ENCODE data around the gene AKT3.

Gene AKT3

DNA sequence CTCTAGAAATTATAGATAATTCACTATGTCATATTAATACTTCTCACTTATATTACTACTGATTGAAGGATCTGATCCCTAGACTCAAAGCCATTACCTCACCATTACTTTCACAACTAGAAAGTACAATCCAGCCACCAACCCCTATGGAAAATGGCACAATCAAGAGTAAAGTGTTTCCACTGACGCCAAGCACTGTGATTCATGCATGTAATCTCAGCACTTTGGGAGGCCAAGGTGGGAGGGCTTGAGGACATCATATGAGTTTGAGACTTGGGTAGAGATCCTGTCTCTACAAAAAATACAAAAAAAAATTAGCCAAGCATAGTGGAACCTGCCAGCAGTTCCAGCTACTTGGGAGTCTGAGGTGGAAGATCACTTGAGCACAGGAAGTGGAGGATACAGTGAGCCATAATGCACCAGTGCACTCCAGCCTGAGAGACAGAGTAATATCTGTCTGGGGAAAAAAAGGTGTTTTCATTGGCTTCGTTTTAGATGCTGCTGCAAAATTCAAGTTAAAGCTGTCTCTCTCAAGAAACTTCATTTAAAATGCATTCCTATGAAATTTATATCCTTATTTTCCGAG, 126.5 kb downstream of the AKT3 start:
- H3K4me1 Mint-ChIP-seq (ENCODE audit: low read depth) = peaks cover 30% of the 10 kb centered on the region
- H3K27me3 Mint-ChIP-seq = no peaks in the 10 kb centered on the region
- H3K9me3 Mint-ChIP-seq (ENCODE audit: low read depth) = no peaks in the 10 kb centered on the region
- no peak overlapping the region for H3K4me3 Mint-ChIP-seq
- peaks cover 9% of the 10 kb centered on the region for H3K36me3 Mint-ChIP-seq
- H3K27ac Mint-ChIP-seq = no peak overlapping the region

DNA sequence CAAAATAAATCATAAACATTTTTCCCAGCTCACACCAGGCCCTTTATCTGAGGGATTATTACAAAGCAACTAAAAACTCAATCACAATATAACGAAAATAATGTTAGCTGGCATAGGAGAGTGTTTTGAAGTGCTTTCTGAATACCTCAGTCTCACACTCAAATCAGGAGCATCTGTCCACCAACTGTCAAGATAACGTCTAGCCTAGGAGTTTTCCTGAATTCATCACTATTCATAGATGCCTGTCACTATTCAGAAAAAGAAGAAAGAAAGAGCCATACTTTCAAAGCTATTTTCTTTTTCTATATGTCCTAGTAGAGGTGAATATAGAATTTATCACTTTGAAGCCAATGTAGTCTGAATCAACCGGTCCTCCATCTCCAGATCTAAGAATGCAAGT, 127.0 kb downstream of the AKT3 start:
- H3K4me1 Mint-ChIP-seq (ENCODE audit: low read depth) = peaks cover 29% of the 10 kb centered on the region
- no peaks in the 10 kb centered on the region for H3K9me3 Mint-ChIP-seq (ENCODE audit: low read depth)

DNA sequence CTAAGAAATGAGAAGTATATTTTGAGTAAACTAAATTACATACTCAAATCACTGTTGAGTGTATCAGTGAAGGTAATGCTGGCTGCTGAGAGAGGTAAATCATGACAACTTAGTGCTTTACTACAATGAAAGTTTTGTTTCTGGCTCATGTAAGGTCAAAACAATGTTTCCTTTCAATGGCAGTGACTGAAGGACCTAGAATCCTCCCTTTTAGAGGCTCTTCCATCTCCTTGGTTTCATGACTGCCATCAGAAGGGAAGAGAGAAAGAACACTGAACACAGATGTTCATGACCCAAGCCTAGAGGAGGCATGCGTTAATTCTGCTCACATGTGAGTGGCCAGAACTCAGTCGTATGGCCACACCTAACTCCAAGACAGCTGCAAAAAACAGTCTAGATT, 130.6 kb downstream of the AKT3 start:
- Mint-ChIP-seq H3K27ac (no peak overlapping the region), H3K4me1 (ENCODE audit: low read depth) (peaks cover 31% of the 10 kb centered on the region), H3K9me3 (ENCODE audit: low read depth) (no peaks in the 10 kb centered on the region), H3K27me3 (no peaks in the 10 kb centered on the region), H3K36me3 (peaks cover 7% of the 10 kb centered on the region), H3K4me3 (no peak overlapping the region)

More for the DNA sequence above, 127.0 kb downstream of the AKT3 start:
- no peak overlapping the region for H3K4me3 Mint-ChIP-seq
- no peaks in the 10 kb centered on the region for H3K27me3 Mint-ChIP-seq
- no peak overlapping the region for H3K27ac Mint-ChIP-seq
- H3K36me3 Mint-ChIP-seq = peaks cover 9% of the 10 kb centered on the region

DNA sequence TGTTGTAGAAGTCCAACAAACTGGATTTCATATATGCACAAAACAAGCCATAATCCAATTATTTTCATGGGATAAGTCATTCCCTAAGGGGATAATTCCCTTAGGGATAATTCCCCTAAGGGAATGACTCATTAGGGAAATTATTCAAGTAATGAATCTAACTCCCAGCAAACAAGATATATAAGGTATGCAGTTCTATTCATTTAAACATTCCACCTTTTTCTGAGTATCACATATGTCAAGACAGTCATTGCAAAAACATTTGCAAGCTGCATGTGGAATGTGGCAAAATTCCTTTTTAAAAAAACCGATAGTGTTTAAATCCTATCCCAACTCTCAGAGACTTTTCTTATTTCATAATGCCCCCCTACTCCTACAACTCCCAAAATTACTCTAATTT, 131.2 kb downstream of the AKT3 start:
- Mint-ChIP-seq H3K4me1 (ENCODE audit: low read depth) (peaks cover 31% of the 10 kb centered on the region), H3K27me3 (no peaks in the 10 kb centered on the region), H3K27ac (no peak overlapping the region), H3K36me3 (peaks cover 7% of the 10 kb centered on the region), H3K9me3 (ENCODE audit: low read depth) (no peaks in the 10 kb centered on the region), H3K4me3 (no peak overlapping the region)

DNA sequence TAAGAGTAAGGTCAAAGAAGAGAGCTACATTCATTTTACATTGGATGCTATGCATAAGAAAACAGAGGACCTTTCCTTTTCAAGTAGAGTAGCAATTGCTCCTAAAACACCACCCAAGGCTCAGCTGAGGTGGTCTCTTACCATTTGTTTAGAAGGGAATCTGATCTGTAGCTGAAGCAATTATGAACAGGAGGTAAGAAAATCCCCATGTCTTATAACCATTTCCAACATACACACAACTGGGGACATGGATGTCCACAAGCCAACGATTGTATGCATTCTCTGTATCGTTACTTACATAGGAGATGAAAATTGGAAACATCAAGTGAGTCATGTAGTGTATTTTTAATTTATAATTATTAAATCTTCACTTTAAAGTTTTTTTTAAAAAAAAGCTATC, 132.0 kb downstream of the AKT3 start:
- H3K9me3 Mint-ChIP-seq (ENCODE audit: low read depth) = no peaks in the 10 kb centered on the region
- H3K36me3 Mint-ChIP-seq = peaks cover 7% of the 10 kb centered on the region
- no peaks in the 10 kb centered on the region for H3K27me3 Mint-ChIP-seq
- peaks cover 28% of the 10 kb centered on the region for H3K4me1 Mint-ChIP-seq (ENCODE audit: low read depth)
- H3K4me3 Mint-ChIP-seq = no peak overlapping the region
- H3K27ac Mint-ChIP-seq = no peak overlapping the region

DNA sequence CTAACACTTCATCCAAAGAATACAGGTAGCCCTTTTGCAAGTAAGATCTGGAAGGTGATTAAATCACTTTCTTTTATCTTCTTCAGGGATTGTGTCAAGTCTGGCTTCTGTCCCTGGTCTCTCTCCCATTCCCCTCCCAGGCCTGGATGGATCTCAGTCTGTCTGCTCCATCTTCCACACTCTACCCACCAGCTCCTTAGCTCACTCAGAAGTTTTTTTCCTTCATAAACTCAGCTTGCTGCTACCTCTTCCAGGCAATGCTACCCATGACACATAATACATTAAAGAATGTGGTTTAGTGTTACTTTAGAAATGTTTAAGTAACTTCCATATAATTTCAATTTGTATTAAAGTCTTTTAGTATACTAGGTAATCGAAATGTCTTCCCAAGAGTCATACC, 133.1 kb downstream of the AKT3 start:
- H3K36me3 Mint-ChIP-seq = peaks cover 7% of the 10 kb centered on the region

DNA sequence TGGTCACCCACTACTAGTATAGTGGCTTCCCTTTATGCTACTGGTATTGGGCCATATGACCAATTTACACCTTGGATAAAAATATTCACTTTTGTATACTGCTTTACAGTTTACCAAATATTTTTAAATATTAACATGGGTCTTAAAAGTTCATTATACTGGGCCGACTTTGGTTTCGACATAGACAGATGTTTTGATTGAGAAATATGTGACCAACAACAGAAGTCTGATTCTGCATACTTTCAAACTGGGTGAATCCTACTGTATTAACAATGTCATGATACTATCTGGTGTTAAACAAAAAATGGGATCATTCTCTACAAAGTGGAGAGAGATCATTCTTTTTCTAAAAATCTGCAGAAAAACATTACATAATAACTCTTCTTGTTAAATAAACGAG, 134.8 kb downstream of the AKT3 start:
- Mint-ChIP-seq H3K27me3 (no peaks in the 10 kb centered on the region), H3K36me3 (peaks cover 7% of the 10 kb centered on the region), H3K9me3 (ENCODE audit: low read depth) (no peaks in the 10 kb centered on the region), H3K4me1 (ENCODE audit: low read depth) (peaks cover 43% of the 10 kb centered on the region), H3K4me3 (no peak overlapping the region), H3K27ac (no peak overlapping the region)

More for the DNA sequence above, 133.1 kb downstream of the AKT3 start:
- Mint-ChIP-seq H3K4me3 (no peak overlapping the region), H3K4me1 (ENCODE audit: low read depth) (peaks cover 33% of the 10 kb centered on the region), H3K9me3 (ENCODE audit: low read depth) (no peaks in the 10 kb centered on the region), H3K27ac (no peak overlapping the region), H3K27me3 (no peaks in the 10 kb centered on the region)

DNA sequence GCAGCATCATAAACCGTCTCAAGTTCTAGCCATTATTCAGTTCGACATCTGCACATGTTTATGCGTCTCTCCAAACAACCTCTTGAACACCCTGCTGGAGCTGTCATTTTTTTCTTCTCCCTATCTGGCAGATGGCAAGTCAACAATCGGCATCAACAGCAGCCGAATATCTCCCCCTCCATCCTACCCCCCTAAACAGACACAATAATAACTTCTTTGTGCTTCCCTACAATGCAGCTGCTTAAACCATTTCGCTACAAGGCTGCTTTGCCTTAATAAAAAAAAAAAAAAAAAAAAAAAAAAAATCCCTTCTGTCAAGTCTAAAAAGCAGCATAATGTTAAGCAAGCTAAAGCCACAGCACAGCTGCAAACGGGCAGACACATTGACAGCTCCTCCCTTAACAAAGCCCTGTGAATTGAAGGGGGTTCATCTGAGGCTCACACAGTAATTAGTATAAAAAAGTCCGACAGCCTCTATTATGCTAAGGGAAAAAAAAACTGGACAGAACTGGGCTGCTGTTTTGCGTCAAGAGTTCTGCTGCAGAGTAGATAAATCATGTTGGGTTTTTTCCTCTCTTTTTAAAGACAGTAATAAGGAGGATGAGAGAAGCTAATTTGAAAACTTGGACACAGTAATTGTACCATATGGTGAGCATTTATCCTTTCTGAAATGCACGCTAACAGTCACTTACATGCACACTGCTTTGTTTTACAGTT, 136.4 kb downstream of the AKT3 start:
- peaks cover 41% of the 10 kb centered on the region for H3K4me1 Mint-ChIP-seq (ENCODE audit: low read depth)
- no peaks in the 10 kb centered on the region for H3K27me3 Mint-ChIP-seq
- no peaks in the 10 kb centered on the region for H3K9me3 Mint-ChIP-seq (ENCODE audit: low read depth)
- H3K4me3 Mint-ChIP-seq = no peak overlapping the region
- no peaks in the 10 kb centered on the region for H3K36me3 Mint-ChIP-seq
- no peak overlapping the region for H3K27ac Mint-ChIP-seq

DNA sequence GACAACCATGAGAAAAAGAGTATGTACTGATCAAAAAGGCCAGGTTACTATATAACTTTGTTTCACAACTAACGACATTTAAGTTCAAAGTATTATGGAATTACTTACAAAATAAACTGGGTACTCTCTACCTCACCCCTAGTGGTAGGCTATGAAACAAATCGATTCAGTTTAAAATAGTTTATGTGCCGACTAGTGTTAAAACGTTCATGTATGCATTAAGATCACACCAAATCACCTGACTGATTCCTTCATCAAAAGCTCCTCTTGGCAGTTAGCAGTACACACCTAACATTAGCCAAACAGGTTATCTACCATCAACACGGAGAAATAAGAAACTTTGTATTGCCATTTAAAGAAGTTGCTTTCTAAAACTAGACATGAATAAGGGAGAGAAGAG, 137.1 kb downstream of the AKT3 start:
- H3K27ac Mint-ChIP-seq = no peak overlapping the region

DNA sequence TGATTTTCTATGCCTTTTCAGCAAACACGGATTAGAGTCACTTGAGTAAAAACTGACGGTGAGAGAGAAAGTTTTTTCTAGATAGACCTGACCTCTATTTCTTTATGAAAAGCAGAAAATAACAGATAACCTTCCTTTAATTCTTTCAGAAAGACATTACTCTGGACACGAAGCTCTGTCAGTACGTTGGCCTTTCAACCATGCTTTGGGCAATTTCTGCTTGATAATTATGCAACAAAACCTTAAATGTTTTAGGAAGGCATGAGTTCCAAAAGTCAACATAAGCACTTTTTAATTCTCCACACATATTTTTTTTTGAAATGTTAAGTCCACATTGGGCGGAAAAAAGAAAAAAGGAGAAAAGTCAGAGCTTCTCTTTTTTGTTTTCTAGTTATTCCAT, 137.8 kb downstream of the AKT3 start:
- Mint-ChIP-seq H3K27ac (no peak overlapping the region), H3K9me3 (ENCODE audit: low read depth) (no peaks in the 10 kb centered on the region), H3K36me3 (no peaks in the 10 kb centered on the region), H3K4me3 (no peak overlapping the region), H3K27me3 (no peaks in the 10 kb centered on the region), H3K4me1 (ENCODE audit: low read depth) (peaks cover 37% of the 10 kb centered on the region)

More for the DNA sequence above, 137.1 kb downstream of the AKT3 start:
- Mint-ChIP-seq H3K9me3 (ENCODE audit: low read depth) (no peaks in the 10 kb centered on the region), H3K36me3 (no peaks in the 10 kb centered on the region), H3K27me3 (no peaks in the 10 kb centered on the region), H3K4me3 (peak overlapping the region; percentile 40), H3K4me1 (ENCODE audit: low read depth) (peaks cover 40% of the 10 kb centered on the region)

DNA sequence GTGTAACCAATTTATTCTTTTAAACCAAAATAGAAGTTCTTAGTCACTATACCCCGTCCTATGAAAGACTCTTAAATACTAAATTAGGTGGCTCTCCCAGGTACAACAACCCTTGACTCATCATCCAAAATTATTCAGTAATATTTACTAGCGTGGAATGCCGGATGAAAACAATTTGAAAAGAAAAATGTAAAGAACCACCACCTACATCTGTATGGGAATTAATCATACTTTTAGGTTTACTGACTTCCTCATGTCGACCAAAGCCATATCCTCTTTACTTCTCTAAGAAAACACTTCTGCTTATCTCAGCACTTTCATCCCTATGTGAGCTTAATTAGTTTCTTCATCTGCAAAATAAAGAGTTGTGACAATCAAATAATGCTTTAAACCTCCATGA, 139.6 kb downstream of the AKT3 start:
- H3K27ac Mint-ChIP-seq = no peak overlapping the region
- H3K4me3 Mint-ChIP-seq = no peak overlapping the region

DNA sequence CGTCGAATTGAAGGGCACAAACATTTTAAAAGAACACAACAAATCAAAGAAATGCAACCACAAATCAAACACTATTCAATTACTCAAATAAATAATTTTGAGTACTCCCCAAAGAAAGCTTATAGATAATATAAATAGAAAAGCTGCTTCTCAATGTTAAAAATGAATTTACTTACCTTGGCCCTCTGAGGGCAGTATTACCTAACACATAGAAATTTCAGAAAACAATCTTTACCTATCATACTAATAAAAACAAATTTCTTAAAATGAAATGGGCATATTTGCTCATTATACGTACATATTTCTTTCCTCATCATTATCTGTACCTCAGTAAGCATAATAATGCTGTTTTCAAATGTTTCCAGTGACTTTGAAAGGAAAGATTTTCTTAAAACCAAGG, 141.8 kb downstream of the AKT3 start:
- Mint-ChIP-seq H3K4me1 (ENCODE audit: low read depth) (peaks cover 23% of the 10 kb centered on the region), H3K36me3 (peaks cover 4% of the 10 kb centered on the region), H3K4me3 (no peak overlapping the region), H3K9me3 (ENCODE audit: low read depth) (no peaks in the 10 kb centered on the region), H3K27me3 (no peaks in the 10 kb centered on the region), H3K27ac (no peak overlapping the region)

More for the DNA sequence above, 139.6 kb downstream of the AKT3 start:
- no peaks in the 10 kb centered on the region for H3K9me3 Mint-ChIP-seq (ENCODE audit: low read depth)
- peaks cover 34% of the 10 kb centered on the region for H3K4me1 Mint-ChIP-seq (ENCODE audit: low read depth)
- no peaks in the 10 kb centered on the region for H3K36me3 Mint-ChIP-seq
- no peaks in the 10 kb centered on the region for H3K27me3 Mint-ChIP-seq

DNA sequence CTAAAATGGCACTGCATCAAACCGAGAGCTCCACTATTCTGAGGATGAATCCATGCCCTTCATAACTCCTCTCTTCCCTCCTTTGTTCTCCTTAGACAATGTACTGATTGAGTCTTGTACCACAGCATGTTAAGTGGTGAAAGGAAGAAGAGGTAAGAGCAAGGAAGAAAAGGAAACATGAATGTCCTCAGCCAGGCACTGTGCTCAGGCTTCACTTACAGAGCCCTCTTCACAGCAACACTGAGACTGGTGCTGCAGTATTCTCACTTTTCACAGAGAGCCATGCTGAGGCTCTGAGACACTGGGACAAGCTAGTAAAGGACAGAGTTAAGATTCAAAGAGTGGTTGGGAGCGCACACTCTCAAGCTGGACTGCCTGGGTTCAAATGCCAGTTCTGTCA, 143.5 kb downstream of the AKT3 start:
- no peaks in the 10 kb centered on the region for H3K27me3 Mint-ChIP-seq
- H3K9me3 Mint-ChIP-seq (ENCODE audit: low read depth) = no peaks in the 10 kb centered on the region
- H3K4me3 Mint-ChIP-seq = no peak overlapping the region
- H3K36me3 Mint-ChIP-seq = peaks cover 4% of the 10 kb centered on the region
- no peak overlapping the region for H3K27ac Mint-ChIP-seq
- H3K4me1 Mint-ChIP-seq (ENCODE audit: low read depth) = peaks cover 11% of the 10 kb centered on the region

DNA sequence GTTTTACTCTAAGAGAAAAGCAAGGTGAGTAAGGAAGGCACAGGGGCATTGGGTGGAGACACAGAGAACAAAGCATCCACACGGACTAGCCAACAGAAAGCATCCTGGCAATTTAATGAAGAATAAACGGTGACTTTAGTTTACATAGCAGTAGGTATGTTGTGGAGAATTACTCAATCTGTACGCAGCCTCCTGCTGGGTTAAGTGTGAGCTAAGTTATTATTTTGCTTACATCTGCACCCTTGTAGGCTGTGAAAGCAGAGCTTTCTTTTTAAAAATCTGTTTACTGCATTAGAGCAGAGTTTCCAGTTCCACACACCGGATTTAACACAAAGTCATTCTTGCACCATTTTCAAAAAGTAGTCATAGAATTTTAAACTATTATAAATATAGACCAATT, 144.5 kb downstream of the AKT3 start:
- H3K27ac Mint-ChIP-seq = no peak overlapping the region
- H3K4me1 Mint-ChIP-seq (ENCODE audit: low read depth) = peaks cover 6% of the 10 kb centered on the region
- H3K36me3 Mint-ChIP-seq = peaks cover 4% of the 10 kb centered on the region
- no peaks in the 10 kb centered on the region for H3K9me3 Mint-ChIP-seq (ENCODE audit: low read depth)
- H3K4me3 Mint-ChIP-seq = no peak overlapping the region
- no peaks in the 10 kb centered on the region for H3K27me3 Mint-ChIP-seq

DNA sequence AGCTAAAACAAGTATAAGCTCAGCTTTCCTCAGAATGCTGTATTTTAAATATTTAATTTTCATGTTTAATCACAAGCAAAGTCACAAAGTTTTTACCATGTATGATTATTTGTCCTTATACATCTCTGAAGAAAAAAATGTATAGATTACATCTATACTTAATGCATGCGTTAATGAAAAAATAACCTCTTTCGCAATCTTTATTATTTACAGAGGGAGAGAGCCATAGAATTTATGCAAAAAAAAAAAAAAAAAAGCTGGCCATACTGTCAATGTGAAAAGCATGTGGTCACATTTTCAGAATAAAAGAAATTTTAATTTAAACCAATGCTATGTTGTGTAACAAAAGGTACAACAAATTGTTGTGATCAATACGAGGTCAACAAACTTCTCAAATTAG, 148.2 kb downstream of the AKT3 start:
- H3K9me3 Mint-ChIP-seq (ENCODE audit: low read depth) = no peaks in the 10 kb centered on the region
- H3K4me3 Mint-ChIP-seq = no peak overlapping the region
- no peaks in the 10 kb centered on the region for H3K27me3 Mint-ChIP-seq
- H3K36me3 Mint-ChIP-seq = peaks cover 6% of the 10 kb centered on the region
- H3K27ac Mint-ChIP-seq = no peak overlapping the region
- H3K4me1 Mint-ChIP-seq (ENCODE audit: low read depth) = no peaks in the 10 kb centered on the region

DNA sequence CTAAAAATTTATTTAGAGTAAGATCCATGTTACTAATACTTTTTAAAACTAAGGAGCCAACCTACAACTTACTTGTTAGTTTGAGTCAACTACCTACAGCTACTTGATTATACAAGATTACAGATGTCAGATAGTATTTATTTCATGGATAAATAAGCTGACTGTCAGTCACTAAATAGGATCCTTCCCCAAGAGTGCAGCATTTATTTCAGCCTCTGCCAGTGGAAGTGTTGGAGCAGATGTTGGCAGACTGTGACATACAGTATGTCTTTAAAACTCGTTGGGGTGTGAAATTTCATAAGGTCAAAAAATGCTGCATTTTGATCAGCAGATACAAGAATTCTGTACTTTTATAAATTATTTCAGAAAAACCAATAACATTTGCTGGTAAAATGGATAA, 156.2 kb downstream of the AKT3 start:
- H3K27me3 Mint-ChIP-seq = no peaks in the 10 kb centered on the region
- H3K9me3 Mint-ChIP-seq (ENCODE audit: low read depth) = no peaks in the 10 kb centered on the region
- H3K36me3 Mint-ChIP-seq = peaks cover 20% of the 10 kb centered on the region
- H3K4me1 Mint-ChIP-seq (ENCODE audit: low read depth) = peaks cover 4% of the 10 kb centered on the region
- no peak overlapping the region for H3K27ac Mint-ChIP-seq
- H3K4me3 Mint-ChIP-seq = no peak overlapping the region
